Measurements from ENCODE around the gene GALM. TPM values are rescaled to one million over a fixed set of nuclear protein-coding genes. Genes with fewer than 3 reads are reported as not detected.
A peak's percentile ranks its signal among the peaks of the same experiment; 100 is the strongest.
"Not testable (repeated sequence)": the region's sequence is repeated elsewhere in the genome, so short reads cannot be mapped to it uniquely, and the experiment has no call there.

Gene GALM
- total RNA-seq, 1 experiment from 2014 or later: 3.8 TPM

- no peak for DNase-seq (ENCODE audit: extremely low read depth, low read depth)
Measured at GRCh38 chr2:38706846-38707345, 41.0 kb downstream of the GALM start.

GRCh38 chr2:38708491-38708890 lies 42.6 kb downstream of the GALM start:
- not testable (repeated sequence) for DNase-seq (ENCODE audit: extremely low read depth, low read depth)

- no peak for DNase-seq (ENCODE audit: extremely low read depth, low read depth)
Measured at GRCh38 chr2:38708900-38709566, 43.1 kb downstream of the GALM start.

GRCh38 chr2:38709567-38710194 lies 43.8 kb downstream of the GALM start:
- no peak for DNase-seq (ENCODE audit: extremely low read depth, low read depth)

- DNase-seq (ENCODE audit: extremely low read depth, low read depth): no peak
Measured at GRCh38 chr2:38711558-38711957, 45.6 kb downstream of the GALM start.

- DNase-seq (ENCODE audit: extremely low read depth, low read depth): no peak
Measured at GRCh38 chr2:38712413-38712812, 46.5 kb downstream of the GALM start.

- no peak for DNase-seq (ENCODE audit: extremely low read depth, low read depth)
Measured at GRCh38 chr2:38712871-38713270, 47.0 kb downstream of the GALM start.

GRCh38 chr2:38713338-38713737 lies 47.4 kb downstream of the GALM start:
- no peak for DNase-seq (ENCODE audit: extremely low read depth, low read depth)

- DNase-seq (ENCODE audit: extremely low read depth, low read depth): not testable (repeated sequence)
Measured at GRCh38 chr2:38714941-38715340, 49.0 kb downstream of the GALM start.

GRCh38 chr2:38716185-38716584 lies 50.3 kb downstream of the GALM start:
- peak; percentile 64 for DNase-seq (ENCODE audit: extremely low read depth, low read depth)

- DNase-seq (ENCODE audit: extremely low read depth, low read depth): no peak
Measured at GRCh38 chr2:38718601-38719000, 52.7 kb downstream of the GALM start.

- DNase-seq (ENCODE audit: extremely low read depth, low read depth): no peak
Measured at GRCh38 chr2:38719706-38720105, 53.8 kb downstream of the GALM start.

- DNase-seq (ENCODE audit: extremely low read depth, low read depth): no peak
Measured at GRCh38 chr2:38720613-38721241, 54.8 kb downstream of the GALM start.

GRCh38 chr2:38722271-38723061 lies 56.6 kb downstream of the GALM start:
- DNase-seq (ENCODE audit: extremely low read depth, low read depth): no peak

GRCh38 chr2:38723173-38723572 lies 57.3 kb downstream of the GALM start:
- no peak for DNase-seq (ENCODE audit: extremely low read depth, low read depth)

GRCh38 chr2:38727661-38728060 lies 61.7 kb downstream of the GALM start:
- DNase-seq (ENCODE audit: extremely low read depth, low read depth): no peak

- DNase-seq (ENCODE audit: extremely low read depth, low read depth): no peak
Measured at GRCh38 chr2:38728694-38729093, 62.8 kb downstream of the GALM start.

GRCh38 chr2:38731090-38731489 lies 65.2 kb downstream of the GALM start:
- DNase-seq (ENCODE audit: extremely low read depth, low read depth): no peak

GRCh38 chr2:38731684-38732221 lies 65.8 kb downstream of the GALM start:
- DNase-seq (ENCODE audit: extremely low read depth, low read depth): no peak

- DNase-seq (ENCODE audit: extremely low read depth, low read depth): no peak
Measured at GRCh38 chr2:38733300-38733971, 67.5 kb downstream of the GALM start.
